SH-SY5Y (cell line): ENCODE results near the gene IQCN.

Experiments used
- GATA2 ChIP-seq: IDR thresholded peaks from 2 replicates; pipeline ENCODE4 v1.6.1; 2011; ENCODE audit warnings: mild to moderate bottlenecking, low read depth, low read length
- GATA3 ChIP-seq: IDR thresholded peaks from 2 replicates; pipeline ENCODE4 v1.6.1; 2011; ENCODE audit warnings: low read depth, mild to moderate bottlenecking, low read length, moderate library complexity

- TF ChIP-seq GATA2 (no peak), GATA3 (no peak)
Observed at GRCh38 chr19:18220632-18221275, 53.5 kb downstream of the IQCN start.
